Measurements from ENCODE around the gene GPHN.

GRCh38 chr14:66459603-66460002 is 48.3 kb upstream of the GPHN start:
- TF ChIP-seq POLR2AphosphoS5 (IDR thresholded peaks at IDR 0.05) (no peak), CTCF (IDR thresholded peaks at IDR 0.05) (no peak)

Data from prostate gland (tissue), 2 donors.